ENCODE data around the gene OLFML2A. TPM values are rescaled to one million over a fixed set of nuclear protein-coding genes. Genes with fewer than 3 reads are reported as not detected.

The OLFML2A gene
- polyA plus RNA-seq, 3 donors = 0.03 to 0.25 TPM; not detected in 1

DNA sequence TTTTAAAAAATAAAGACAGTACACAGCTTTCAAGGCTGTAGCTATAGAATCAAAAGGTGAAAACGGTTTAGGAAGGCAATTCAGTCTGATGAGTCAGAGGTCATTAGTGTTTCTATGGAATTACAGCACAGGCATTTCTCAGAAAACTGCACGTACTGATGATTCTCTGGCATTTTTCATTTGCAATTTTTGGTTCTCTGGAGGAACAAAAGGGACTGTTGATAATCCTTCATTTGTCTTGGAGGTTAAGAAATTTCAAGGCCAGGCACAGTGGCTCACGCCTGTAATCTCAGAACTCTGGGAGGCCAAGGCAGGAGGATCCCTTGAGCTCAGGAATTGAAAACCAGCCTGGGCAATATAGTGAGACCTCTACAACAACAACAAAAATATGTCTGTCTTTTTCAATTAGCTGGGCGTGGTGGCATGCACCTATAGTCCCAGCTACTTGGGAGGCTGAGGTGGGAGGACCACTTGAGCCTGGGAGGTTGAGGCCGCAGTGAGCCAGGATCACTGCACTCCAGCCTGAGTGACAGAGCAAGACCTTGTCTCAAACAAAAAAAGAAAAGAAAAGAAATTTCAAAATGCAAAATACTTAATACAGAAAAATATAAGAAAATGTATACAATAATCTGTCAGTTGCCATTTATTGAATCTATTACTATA is 33.1 kb upstream of the OLFML2A start:
- Histone ChIP-seq H3K27me3 (ENCODE audit: control insufficient read depth in 2 of 2, insufficient read depth in 2 of 2, low read length in 2 of 2) (no peaks in the 10 kb centered on the region), H3K4me2 (replicated peaks; ENCODE audit: extremely low read depth, low read length, poor library complexity, severe bottlenecking) (no peak overlapping the region), H4K20me1 (ENCODE audit: insufficient read depth, low read length) (no peaks in the 10 kb centered on the region), H3K9ac (ENCODE audit: insufficient read depth, low read length, poor library complexity, severe bottlenecking) (no peak overlapping the region), H3K36me3 (replicated peaks in 1 of 2; ENCODE audit: control insufficient read depth in 1 of 2, insufficient read depth in 2 of 2, low read length in 2 of 2) (no peaks in the 10 kb centered on the region), H2AFZ (ENCODE audit: insufficient read depth, low read depth, low read length, poor library complexity, severe bottlenecking) (no peak overlapping the region), H3K4me3 (replicated peaks in 1 of 3; ENCODE audit: low read depth in 2 of 3, low read length in 3 of 3) (no peak overlapping the region), H3K9me3 (replicated peaks in 1 of 2; ENCODE audit: control insufficient read depth in 1 of 2, insufficient read depth in 1 of 2, low read length in 2 of 2) (no peaks in the 10 kb centered on the region), H3K27ac (ENCODE audit: low read depth in 1 of 2, low read length in 2 of 2) (no peak overlapping the region), H3K79me2 (ENCODE audit: insufficient read depth, low read length) (no peaks in the 10 kb centered on the region), H3K4me1 (ENCODE audit: control insufficient read depth in 1 of 2, insufficient read depth in 2 of 2, low read length in 2 of 2) (no peaks in the 10 kb centered on the region)
- TF ChIP-seq, protein P1, sequence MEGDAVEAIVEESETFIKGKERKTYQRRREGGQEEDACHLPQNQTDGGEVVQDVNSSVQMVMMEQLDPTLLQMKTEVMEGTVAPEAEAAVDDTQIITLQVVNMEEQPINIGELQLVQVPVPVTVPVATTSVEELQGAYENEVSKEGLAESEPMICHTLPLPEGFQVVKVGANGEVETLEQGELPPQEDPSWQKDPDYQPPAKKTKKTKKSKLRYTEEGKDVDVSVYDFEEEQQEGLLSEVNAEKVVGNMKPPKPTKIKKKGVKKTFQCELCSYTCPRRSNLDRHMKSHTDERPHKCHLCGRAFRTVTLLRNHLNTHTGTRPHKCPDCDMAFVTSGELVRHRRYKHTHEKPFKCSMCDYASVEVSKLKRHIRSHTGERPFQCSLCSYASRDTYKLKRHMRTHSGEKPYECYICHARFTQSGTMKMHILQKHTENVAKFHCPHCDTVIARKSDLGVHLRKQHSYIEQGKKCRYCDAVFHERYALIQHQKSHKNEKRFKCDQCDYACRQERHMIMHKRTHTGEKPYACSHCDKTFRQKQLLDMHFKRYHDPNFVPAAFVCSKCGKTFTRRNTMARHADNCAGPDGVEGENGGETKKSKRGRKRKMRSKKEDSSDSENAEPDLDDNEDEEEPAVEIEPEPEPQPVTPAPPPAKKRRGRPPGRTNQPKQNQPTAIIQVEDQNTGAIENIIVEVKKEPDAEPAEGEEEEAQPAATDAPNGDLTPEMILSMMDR (IDR thresholded peaks at IDR 0.05) = no peak
- Mint-ChIP-seq H3K4me1 (peaks cover 3% of the 10 kb centered on the region), H3K36me3 (no peaks in the 10 kb centered on the region), H3K9me3 (no peaks in the 10 kb centered on the region), H3K27ac (no peak overlapping the region), H3K4me3 (no peak overlapping the region), H3K27me3 (ENCODE audit: low read depth in 3 of 3) (no peaks in the 10 kb centered on the region)
- WGBS (ENCODE audit: insufficient coverage) = 81% methylated on average over 3 of the region's 5 CpGs
- intact Hi-C loops (cut with micrococcal nuclease) = no loop called here
- no peak for DNase-seq

DNA sequence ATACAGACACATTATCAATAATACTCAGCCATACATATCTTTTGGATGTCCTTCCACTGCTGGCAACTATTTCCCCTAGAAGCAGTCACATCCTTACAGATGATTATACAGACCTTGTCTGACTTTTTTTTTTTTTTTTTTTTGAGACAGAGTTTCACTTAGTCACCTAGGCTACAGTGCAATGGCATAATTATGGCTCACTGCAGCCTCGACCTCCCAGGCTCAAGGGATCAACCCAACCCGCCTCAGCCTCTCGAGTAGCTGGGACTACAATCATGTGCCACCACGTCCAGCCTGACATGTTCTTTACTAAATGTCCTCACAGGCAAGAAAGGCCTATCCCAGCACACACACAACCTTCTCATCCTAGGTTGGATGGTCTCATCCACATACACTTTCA is 29.9 kb upstream of the OLFML2A start:
- no peaks in the 10 kb centered on the region for H3K36me3 Mint-ChIP-seq
- no peak for DNase-seq
- Histone ChIP-seq H3K4me2 (replicated peaks; ENCODE audit: extremely low read depth, low read length, poor library complexity, severe bottlenecking) (no peak overlapping the region), H3K9ac (ENCODE audit: insufficient read depth, low read length, poor library complexity, severe bottlenecking) (no peak overlapping the region), H3K27me3 (ENCODE audit: control insufficient read depth in 2 of 2, insufficient read depth in 2 of 2, low read length in 2 of 2) (no peaks in the 10 kb centered on the region), H2AFZ (ENCODE audit: insufficient read depth, low read depth, low read length, poor library complexity, severe bottlenecking) (no peak overlapping the region), H3K4me1 (ENCODE audit: control insufficient read depth in 1 of 2, insufficient read depth in 2 of 2, low read length in 2 of 2) (peaks cover 0 to 7% of the 10 kb centered on the region in 2 donors), H3K4me3 (replicated peaks in 1 of 3; ENCODE audit: low read depth in 2 of 3, low read length in 3 of 3) (no peak overlapping the region), H3K79me2 (ENCODE audit: insufficient read depth, low read length) (no peaks in the 10 kb centered on the region), H4K20me1 (ENCODE audit: insufficient read depth, low read length) (no peaks in the 10 kb centered on the region), H3K36me3 (replicated peaks in 1 of 2; ENCODE audit: control insufficient read depth in 1 of 2, insufficient read depth in 2 of 2, low read length in 2 of 2) (no peaks in the 10 kb centered on the region), H3K9me3 (replicated peaks in 1 of 2; ENCODE audit: control insufficient read depth in 1 of 2, insufficient read depth in 1 of 2, low read length in 2 of 2) (no peaks in the 10 kb centered on the region), H3K27ac (ENCODE audit: low read depth in 1 of 2, low read length in 2 of 2) (no peak overlapping the region)
- H3K27me3 Mint-ChIP-seq (ENCODE audit: low read depth in 3 of 3) = no peaks in the 10 kb centered on the region
- TF ChIP-seq, protein P1 (IDR thresholded peaks at IDR 0.05) = no peak
- 93% methylated on average over 4 of the region's 4 CpGs for WGBS (ENCODE audit: insufficient coverage)
- intact Hi-C loops (cut with micrococcal nuclease) = no loop called here
- H3K27ac Mint-ChIP-seq = no peak overlapping the region
- H3K4me1 Mint-ChIP-seq = peaks cover 12% of the 10 kb centered on the region
- no peaks in the 10 kb centered on the region for H3K9me3 Mint-ChIP-seq
- H3K4me3 Mint-ChIP-seq = no peak overlapping the region
